PC-9 (cell line): ENCODE data around the gene AP4S1.

Source experiments
- EZH2 ChIP-seq: fragments of 200-600 bp; sonication (generic); IDR thresholded peaks from 2 replicates; pipeline ENCODE4 v1.8.0; 2017; ENCODE audit warnings: antibody characterized with exemption, low read depth
- TF ChIP-seq, protein P1 (sequence below): fragments of 200-600 bp; sonication (generic); conservative IDR thresholded peaks from 2 replicates; pipeline ENCODE4 v1.6.1; 2017; ENCODE audit warnings: mixed run types, antibody characterized with exemption, mild to moderate bottlenecking, moderate library complexity

DNA sequence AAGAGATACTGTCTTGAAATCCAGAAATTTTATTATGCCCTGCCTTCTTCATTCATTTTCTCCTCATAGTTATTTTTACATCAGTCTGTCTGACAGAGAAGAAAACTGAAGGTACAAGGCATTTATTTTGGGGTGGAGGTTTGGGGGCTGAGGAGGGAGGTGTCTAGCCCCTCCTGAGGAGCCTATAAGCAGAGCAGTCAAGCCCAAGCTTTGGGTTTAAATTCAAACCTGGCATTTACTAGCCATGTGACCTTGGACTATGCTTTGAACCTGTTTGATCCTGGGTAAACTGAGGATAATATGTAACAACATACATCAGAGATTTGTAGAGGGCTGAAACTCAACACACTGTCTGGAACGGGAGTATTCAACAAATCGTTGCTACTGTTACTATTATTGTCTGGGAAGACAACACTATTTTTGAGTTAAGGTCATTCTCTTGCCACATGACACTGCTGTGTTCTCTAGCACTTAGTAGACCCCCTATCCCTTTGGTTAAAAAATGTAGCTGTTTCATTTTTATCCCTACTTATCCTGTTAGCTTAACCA is 66.8 kb downstream of the AP4S1 start:
- TF ChIP-seq, protein P1, sequence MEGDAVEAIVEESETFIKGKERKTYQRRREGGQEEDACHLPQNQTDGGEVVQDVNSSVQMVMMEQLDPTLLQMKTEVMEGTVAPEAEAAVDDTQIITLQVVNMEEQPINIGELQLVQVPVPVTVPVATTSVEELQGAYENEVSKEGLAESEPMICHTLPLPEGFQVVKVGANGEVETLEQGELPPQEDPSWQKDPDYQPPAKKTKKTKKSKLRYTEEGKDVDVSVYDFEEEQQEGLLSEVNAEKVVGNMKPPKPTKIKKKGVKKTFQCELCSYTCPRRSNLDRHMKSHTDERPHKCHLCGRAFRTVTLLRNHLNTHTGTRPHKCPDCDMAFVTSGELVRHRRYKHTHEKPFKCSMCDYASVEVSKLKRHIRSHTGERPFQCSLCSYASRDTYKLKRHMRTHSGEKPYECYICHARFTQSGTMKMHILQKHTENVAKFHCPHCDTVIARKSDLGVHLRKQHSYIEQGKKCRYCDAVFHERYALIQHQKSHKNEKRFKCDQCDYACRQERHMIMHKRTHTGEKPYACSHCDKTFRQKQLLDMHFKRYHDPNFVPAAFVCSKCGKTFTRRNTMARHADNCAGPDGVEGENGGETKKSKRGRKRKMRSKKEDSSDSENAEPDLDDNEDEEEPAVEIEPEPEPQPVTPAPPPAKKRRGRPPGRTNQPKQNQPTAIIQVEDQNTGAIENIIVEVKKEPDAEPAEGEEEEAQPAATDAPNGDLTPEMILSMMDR = no peak
- TF ChIP-seq EZH2 = no peak
